WTC11 (cell line): Measurements from ENCODE around the gene PI4KA.
"Not testable (repeated sequence)": the region's sequence is repeated elsewhere in the genome, so short reads cannot be mapped to it uniquely, and the experiment has no call there.

Experiments used
- CREM ChIP-seq: sonication (generic); formaldehyde crosslinking; IDR thresholded peaks from 2 replicates; pipeline ENCODE4 v1.8.1; 2022; ENCODE audit warnings: mild to moderate bottlenecking, missing genetic modification reagents, moderate library complexity
- JUN ChIP-seq: sonication (generic); formaldehyde crosslinking; IDR thresholded peaks from 2 replicates; pipeline ENCODE4 v1.8.0; 2023; ENCODE audit warnings: mild to moderate bottlenecking, missing genetic modification reagents
- MXD4 ChIP-seq: fragments of 250-450 bp; sonication (Bioruptor Pico); IDR thresholded peaks from 2 replicates; pipeline ENCODE4 v1.8.0; 2021; ENCODE audit warnings: mild to moderate bottlenecking, moderate library complexity, borderline replicate concordance
- NFYB ChIP-seq: sonication (generic); formaldehyde crosslinking; conservative IDR thresholded peaks from 2 replicates; pipeline ENCODE4 v1.8.0; 2022; ENCODE audit warnings: low read depth, missing genetic modification reagents
- NR1H2 ChIP-seq: sonication (generic); formaldehyde crosslinking; IDR thresholded peaks from 2 replicates; pipeline ENCODE4 v1.9.0; 2021; ENCODE audit warnings: mild to moderate bottlenecking, moderate library complexity, missing genetic modification reagents
- USF2 ChIP-seq: sonication (generic); formaldehyde crosslinking; IDR thresholded peaks from 2 replicates; pipeline ENCODE4 v1.8.1; 2023; ENCODE audit warnings: mild to moderate bottlenecking, missing genetic modification reagents, moderate library complexity
- ZNF138 ChIP-seq: sonication (generic); formaldehyde crosslinking; conservative IDR thresholded peaks from 2 replicates; pipeline ENCODE4 v1.8.1; 2022; ENCODE audit warnings: mild to moderate bottlenecking, moderate library complexity, missing genetic modification reagents
- TF ChIP-seq, protein P1 (sequence below): fragments of 200-600 bp; IDR thresholded peaks from 2 replicates; pipeline ENCODE4 v1.8.0; 2022; ENCODE audit warnings: antibody characterized with exemption
- TF ChIP-seq, protein P2 (sequence below): sonication (generic); formaldehyde crosslinking; IDR thresholded peaks from 2 replicates; pipeline ENCODE4 v1.8.0; 2022; ENCODE audit warnings: mild to moderate bottlenecking, missing genetic modification reagents

DNA sequence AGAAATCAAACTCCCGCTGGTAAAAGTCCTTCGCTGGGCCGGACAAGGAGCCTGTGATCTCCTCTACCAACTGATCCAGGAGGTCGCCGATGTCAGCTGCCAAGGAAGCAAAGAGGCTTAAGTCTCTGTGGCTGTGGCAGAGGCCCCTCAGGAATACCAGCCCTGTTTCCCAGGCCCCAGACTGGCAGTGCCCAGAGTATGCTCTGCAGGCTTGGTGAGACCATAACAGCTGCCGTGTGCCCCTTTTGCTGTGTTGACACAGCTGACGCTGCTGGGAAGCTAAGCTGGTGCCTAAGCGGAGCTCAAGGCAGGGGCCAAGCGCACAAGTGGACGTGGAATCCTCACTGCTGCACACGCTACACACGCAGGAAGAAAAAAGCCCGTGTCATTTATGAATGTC lies 139.9 kb downstream of the PI4KA start:
- TF ChIP-seq, protein P1, sequence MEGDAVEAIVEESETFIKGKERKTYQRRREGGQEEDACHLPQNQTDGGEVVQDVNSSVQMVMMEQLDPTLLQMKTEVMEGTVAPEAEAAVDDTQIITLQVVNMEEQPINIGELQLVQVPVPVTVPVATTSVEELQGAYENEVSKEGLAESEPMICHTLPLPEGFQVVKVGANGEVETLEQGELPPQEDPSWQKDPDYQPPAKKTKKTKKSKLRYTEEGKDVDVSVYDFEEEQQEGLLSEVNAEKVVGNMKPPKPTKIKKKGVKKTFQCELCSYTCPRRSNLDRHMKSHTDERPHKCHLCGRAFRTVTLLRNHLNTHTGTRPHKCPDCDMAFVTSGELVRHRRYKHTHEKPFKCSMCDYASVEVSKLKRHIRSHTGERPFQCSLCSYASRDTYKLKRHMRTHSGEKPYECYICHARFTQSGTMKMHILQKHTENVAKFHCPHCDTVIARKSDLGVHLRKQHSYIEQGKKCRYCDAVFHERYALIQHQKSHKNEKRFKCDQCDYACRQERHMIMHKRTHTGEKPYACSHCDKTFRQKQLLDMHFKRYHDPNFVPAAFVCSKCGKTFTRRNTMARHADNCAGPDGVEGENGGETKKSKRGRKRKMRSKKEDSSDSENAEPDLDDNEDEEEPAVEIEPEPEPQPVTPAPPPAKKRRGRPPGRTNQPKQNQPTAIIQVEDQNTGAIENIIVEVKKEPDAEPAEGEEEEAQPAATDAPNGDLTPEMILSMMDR = not testable (repeated sequence)
- TF ChIP-seq MXD4; USF2 (CRISPR knock-in tag); CREM; JUN (CRISPR knock-in tag); ZNF138 (CRISPR knock-in tag); NR1H2 (CRISPR knock-in tag); NFYB (CRISPR knock-in tag): not testable (repeated sequence)
- TF ChIP-seq, protein P2, sequence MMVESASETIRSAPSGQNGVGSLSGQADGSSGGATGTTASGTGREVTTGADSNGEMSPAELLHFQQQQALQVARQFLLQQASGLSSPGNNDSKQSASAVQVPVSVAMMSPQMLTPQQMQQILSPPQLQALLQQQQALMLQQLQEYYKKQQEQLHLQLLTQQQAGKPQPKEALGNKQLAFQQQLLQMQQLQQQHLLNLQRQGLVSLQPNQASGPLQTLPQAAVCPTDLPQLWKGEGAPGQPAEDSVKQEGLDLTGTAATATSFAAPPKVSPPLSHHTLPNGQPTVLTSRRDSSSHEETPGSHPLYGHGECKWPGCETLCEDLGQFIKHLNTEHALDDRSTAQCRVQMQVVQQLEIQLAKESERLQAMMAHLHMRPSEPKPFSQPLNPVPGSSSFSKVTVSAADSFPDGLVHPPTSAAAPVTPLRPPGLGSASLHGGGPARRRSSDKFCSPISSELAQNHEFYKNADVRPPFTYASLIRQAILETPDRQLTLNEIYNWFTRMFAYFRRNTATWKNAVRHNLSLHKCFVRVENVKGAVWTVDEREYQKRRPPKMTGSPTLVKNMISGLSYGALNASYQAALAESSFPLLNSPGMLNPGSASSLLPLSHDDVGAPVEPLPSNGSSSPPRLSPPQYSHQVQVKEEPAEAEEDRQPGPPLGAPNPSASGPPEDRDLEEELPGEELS (CRISPR knock-in tag) = not testable (repeated sequence)
